Hepatocyte (in vitro differentiated cells): ENCODE data around the gene PRDX5.

Source experiments
- EZH2 ChIP-seq: fragments of 200-600 bp; sonication (generic); IDR thresholded peaks from 2 replicates; pipeline ENCODE4 v1.6.1; 2016; ENCODE audit warnings: antibody characterized with exemption, mild to moderate bottlenecking, borderline replicate concordance
- EZH2phosphoT487 ChIP-seq: fragments of 200-600 bp; sonication (generic); IDR thresholded peaks from one replicate; pipeline ENCODE4 v1.6.1; 2018; ENCODE audit warnings: antibody characterized with exemption, mild to moderate bottlenecking, low read depth, moderate library complexity; ENCODE audit not compliant: unreplicated experiment, severe bottlenecking
- TF ChIP-seq, protein P1 (sequence below): fragments of 200-600 bp; sonication (generic); IDR thresholded peaks from 2 replicates; pipeline ENCODE4 v1.5.1; 2016; ENCODE audit warnings: antibody characterized with exemption, mild to moderate bottlenecking; ENCODE audit not compliant: poor library complexity

GRCh38 chr11:64275031-64275800 lies 42.7 kb upstream of the PRDX5 start:
- TF ChIP-seq, protein P1, sequence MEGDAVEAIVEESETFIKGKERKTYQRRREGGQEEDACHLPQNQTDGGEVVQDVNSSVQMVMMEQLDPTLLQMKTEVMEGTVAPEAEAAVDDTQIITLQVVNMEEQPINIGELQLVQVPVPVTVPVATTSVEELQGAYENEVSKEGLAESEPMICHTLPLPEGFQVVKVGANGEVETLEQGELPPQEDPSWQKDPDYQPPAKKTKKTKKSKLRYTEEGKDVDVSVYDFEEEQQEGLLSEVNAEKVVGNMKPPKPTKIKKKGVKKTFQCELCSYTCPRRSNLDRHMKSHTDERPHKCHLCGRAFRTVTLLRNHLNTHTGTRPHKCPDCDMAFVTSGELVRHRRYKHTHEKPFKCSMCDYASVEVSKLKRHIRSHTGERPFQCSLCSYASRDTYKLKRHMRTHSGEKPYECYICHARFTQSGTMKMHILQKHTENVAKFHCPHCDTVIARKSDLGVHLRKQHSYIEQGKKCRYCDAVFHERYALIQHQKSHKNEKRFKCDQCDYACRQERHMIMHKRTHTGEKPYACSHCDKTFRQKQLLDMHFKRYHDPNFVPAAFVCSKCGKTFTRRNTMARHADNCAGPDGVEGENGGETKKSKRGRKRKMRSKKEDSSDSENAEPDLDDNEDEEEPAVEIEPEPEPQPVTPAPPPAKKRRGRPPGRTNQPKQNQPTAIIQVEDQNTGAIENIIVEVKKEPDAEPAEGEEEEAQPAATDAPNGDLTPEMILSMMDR = no peak
- TF ChIP-seq EZH2 (no peak), EZH2phosphoT487 (no peak)
